ENCODE measurements around the gene SBK1. TPM values are rescaled to one million over a fixed set of nuclear protein-coding genes. Genes with fewer than 3 reads are reported as not detected.

The SBK1 gene
- total and polyA plus RNA-seq, 8 donors = 0.31 to 2.0 (median 0.63) TPM; not detected in 1

GRCh38 chr16:28297784-28298510, 5.6 kb downstream of the SBK1 start:
- TF ChIP-seq POLR2A (IDR thresholded peaks at IDR 0.05) (no peak), POLR2AphosphoS5 (IDR thresholded peaks at IDR 0.05) (no peak), EP300 (IDR thresholded peaks at IDR 0.05) (no peak), CTCF (IDR thresholded peaks at IDR 0.05) (no peak)

DNA sequence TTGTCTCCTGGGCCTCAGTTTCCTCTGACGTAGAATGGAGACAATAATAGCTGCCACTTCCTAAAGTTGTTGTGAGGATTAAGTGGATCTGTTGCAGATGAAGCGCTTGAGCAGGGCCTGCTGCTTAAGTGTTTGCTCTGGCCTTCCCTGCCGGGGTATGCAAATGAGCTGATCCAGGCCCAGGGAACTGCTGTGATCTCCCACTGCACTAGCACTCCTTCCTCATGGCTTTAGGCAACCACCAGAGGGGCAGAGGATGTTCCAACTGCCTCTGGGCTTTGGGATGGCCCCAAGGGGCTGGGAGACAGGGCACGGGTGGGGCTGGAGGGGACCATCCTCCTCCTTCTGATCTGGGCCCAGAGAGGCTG, 6.2 kb downstream of the SBK1 start:
- intact Hi-C loops (cut with DNase I; ENCODE audit: low total_unique reads) = no loop called here
- Histone ChIP-seq H3K4me3 (no peak overlapping the region), H3K27me3 (peaks cover 0 to 12% (median 7%) of the 10 kb centered on the region in 3 donors), H3K36me3 (no peaks in the 10 kb centered on the region), H3K4me1 (peaks cover under 1 to 7% (median 5%) of the 10 kb centered on the region in 4 donors), H3K9me3 (no peaks in the 10 kb centered on the region), H3K27ac (no peak overlapping the region)
- 48 to 66% (median 60%) methylated on average over 3 to 4 of the region's 4 CpGs for WGBS, 5 donors
- TF ChIP-seq EP300 (IDR thresholded peaks at IDR 0.05) = no peak
- DNase-seq = no peak

More at GRCh38 chr16:28297784-28298510, 5.6 kb downstream of the SBK1 start:
- Histone ChIP-seq H3K4me3 (no peak overlapping the region), H3K27me3 (peaks cover 0 to 17% (median 13%) of the 10 kb centered on the region in 3 donors), H3K4me1 (peaks cover 6 to 13% (median 11%) of the 10 kb centered on the region in 4 donors), H3K27ac (no peak overlapping the region), H3K9me3 (no peaks in the 10 kb centered on the region), H3K36me3 (no peaks in the 10 kb centered on the region)
- 28 to 56% (median 47%) methylated on average over 7 to 11 of the region's 11 CpGs for WGBS, 5 donors
- DNase-seq = no peak
- intact Hi-C loops (cut with DNase I; ENCODE audit: low total_unique reads) = no loop called here

DNA sequence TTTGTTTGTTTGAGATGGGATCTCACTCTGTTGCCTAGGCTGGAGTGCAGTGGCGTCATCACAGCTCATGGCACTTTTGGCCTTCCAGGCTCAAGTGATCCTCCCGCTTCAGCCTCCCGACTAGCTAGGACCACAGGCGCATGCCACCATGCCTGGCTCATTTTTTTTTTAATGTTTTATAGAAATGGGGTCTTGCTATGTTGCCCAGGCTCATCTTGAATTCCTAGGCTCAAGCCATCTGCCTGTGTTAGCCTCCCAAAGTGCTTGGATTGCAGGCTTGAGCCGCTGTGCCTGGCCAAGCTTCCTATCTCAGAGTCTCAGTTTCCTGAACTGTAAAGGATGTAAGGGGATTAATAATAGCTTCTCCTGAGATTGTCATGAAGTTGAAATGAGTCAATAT, 8.0 kb downstream of the SBK1 start:
- DNase-seq = no peak
- no peak overlapping the region for H3K27ac ChIP-seq
- WGBS, 5 donors = 94 to 98% (median 97%) methylated on average over 5 of the region's 5 CpGs
- peaks cover 0 to 3% (median 0%) of the 10 kb centered on the region in 4 donors for H3K4me1 ChIP-seq
- H3K4me3 ChIP-seq = no peak overlapping the region
- H3K9me3 ChIP-seq = no peaks in the 10 kb centered on the region
- no peaks in the 10 kb centered on the region for H3K27me3 ChIP-seq
- no peaks in the 10 kb centered on the region for H3K36me3 ChIP-seq
- TF ChIP-seq POLR2AphosphoS5 (IDR thresholded peaks at IDR 0.05) (no peak), CTCF (IDR thresholded peaks at IDR 0.05) (no peak), EP300 (IDR thresholded peaks at IDR 0.05) (no peak), POLR2A (IDR thresholded peaks at IDR 0.05) (no peak)
- intact Hi-C loops (cut with DNase I; ENCODE audit: low total_unique reads) = no loop called here

GRCh38 chr16:28301154-28301553, 8.8 kb downstream of the SBK1 start:
- no peak overlapping the region for H3K4me3 ChIP-seq
- TF ChIP-seq POLR2AphosphoS5 (IDR thresholded peaks at IDR 0.05) = no peak
- TF ChIP-seq POLR2A (IDR thresholded peaks at IDR 0.05) = no peak
- TF ChIP-seq CTCF (IDR thresholded peaks at IDR 0.05) = no peak
- no peak for TF ChIP-seq EP300 (IDR thresholded peaks at IDR 0.05)
- no peaks in the 10 kb centered on the region for H3K27me3 ChIP-seq
- 67 to 90% (median 85%) methylated on average over 2 to 6 of the region's 6 CpGs for WGBS, 5 donors
- H3K36me3 ChIP-seq = no peaks in the 10 kb centered on the region
- H3K27ac ChIP-seq = no peak overlapping the region
- intact Hi-C loops (cut with DNase I; ENCODE audit: low total_unique reads) = no loop called here
- no peak for DNase-seq
- H3K4me1 ChIP-seq = peaks cover 0 to 3% (median 0%) of the 10 kb centered on the region in 4 donors
- H3K9me3 ChIP-seq = no peaks in the 10 kb centered on the region

DNA sequence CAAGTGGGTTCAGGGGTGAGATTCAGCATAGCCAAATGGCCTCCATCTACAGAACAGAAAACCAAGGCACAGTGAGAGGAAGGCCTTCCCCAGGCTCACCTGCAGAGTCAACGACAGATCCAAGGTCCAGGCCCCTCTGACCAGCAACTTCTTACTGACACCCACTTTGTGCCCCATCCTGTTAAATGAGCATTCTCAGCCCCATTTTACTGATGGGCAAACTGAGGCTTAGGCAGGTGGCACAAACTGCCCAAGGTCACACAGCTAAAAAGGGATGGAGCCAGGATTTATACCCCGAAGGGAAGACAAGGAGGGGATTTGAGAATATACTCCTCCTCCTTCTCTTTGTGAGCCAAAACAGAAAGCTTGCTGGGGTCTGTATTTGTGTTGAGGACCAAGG, 9.3 kb downstream of the SBK1 start:
- no peaks in the 10 kb centered on the region for H3K27me3 ChIP-seq
- no peak for TF ChIP-seq POLR2AphosphoS5 (IDR thresholded peaks at IDR 0.05)
- TF ChIP-seq CTCF (IDR thresholded peaks at IDR 0.05) = no peak
- TF ChIP-seq EP300 (IDR thresholded peaks at IDR 0.05) = no peak
- TF ChIP-seq POLR2A (IDR thresholded peaks at IDR 0.05) = no peak
- no peak for DNase-seq
- intact Hi-C loops (cut with DNase I; ENCODE audit: low total_unique reads) = no loop called here
- H3K36me3 ChIP-seq = no peaks in the 10 kb centered on the region
- H3K9me3 ChIP-seq = no peaks in the 10 kb centered on the region
- peaks cover 0 to 3% (median 0%) of the 10 kb centered on the region in 4 donors for H3K4me1 ChIP-seq
- no peak overlapping the region for H3K4me3 ChIP-seq
- H3K27ac ChIP-seq = no peak overlapping the region
- 81 to 92% (median 86%) methylated on average over 2 of the region's 2 CpGs for WGBS, 5 donors

Measured in stomach (tissue), 9 donors.